B cell (primary cell): ENCODE data around the gene SEC24D.

ENCODE experiments used
- CTCF ChIP-seq: fragments of 200-600 bp; IDR thresholded peaks from one replicate; pipeline ENCODE4 v1.8.0; 2022; ENCODE audit warnings: antibody characterized with exemption, mild to moderate bottlenecking
- EZH2 ChIP-seq: IDR thresholded peaks from 2 replicates; pipeline ENCODE4 v1.6.1; 2012; ENCODE audit warnings: borderline replicate concordance, low read depth, mild to moderate bottlenecking, moderate library complexity, low read length; ENCODE audit not compliant: insufficient read depth, poor library complexity, severe bottlenecking

DNA sequence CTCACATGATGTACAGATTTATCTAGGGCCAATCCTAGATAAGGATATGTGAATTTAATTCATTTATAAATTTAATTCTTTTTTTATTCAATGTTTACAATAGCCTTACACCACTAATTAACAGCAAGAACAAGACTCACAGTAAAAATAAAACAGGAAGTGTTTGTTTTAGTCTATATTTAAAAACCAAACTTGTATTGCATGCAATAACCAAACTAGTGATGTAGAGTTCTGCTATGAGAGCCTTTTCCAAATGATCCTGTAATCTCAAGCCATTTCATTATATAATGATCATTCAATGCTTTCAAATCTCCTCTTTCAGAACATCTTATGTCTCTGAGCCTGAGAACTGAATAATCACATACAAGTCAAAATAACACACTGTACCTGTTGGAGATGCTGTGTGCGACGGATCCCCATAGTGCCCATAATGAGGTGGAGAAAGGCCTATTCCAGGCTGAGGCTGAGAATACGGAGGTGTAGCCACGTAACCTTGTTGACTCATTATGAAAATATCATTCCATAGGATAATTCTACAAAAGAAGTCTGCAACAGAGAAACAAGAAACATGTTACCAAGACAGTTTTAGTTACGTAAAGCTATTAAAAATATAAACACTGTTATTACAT lies 2.6 kb downstream of the SEC24D start:
- TF ChIP-seq CTCF (no peak), EZH2 (no peak)
